Measurements from ENCODE around the gene KCTD1. TPM values are rescaled to one million over a fixed set of nuclear protein-coding genes. Genes with fewer than 3 reads are reported as not detected.

The KCTD1 gene
- total and polyA plus RNA-seq, 4 donors: 0.78 to 2.9 (median 2.0) TPM

GRCh38 chr18:26524504-26525351 is 23.6 kb downstream of the KCTD1 start:
- TF ChIP-seq RAD21 (IDR thresholded peaks at IDR 0.05) (no peak), FOXA2 (IDR thresholded peaks at IDR 0.05) (no peak), HNF4G (IDR thresholded peaks at IDR 0.05) (no peak), YY1 (IDR thresholded peaks at IDR 0.05) (no peak), GABPA (IDR thresholded peaks at IDR 0.05 in 1 of 2, conservative IDR thresholded peaks at IDR 0.05 in 1 of 2) (no peak), JUND (IDR thresholded peaks at IDR 0.05) (no peak), ZBTB33 (IDR thresholded peaks at IDR 0.05) (no peak), NR2F2 (IDR thresholded peaks at IDR 0.05) (no peak), MAX (IDR thresholded peaks at IDR 0.05) (no peak)

GRCh38 chr18:26524002-26524401 is 24.4 kb downstream of the KCTD1 start:
- Histone ChIP-seq H3K27ac (ENCODE audit: low read depth in 1 of 2, low read length in 2 of 2) (no peak overlapping the region), H3K36me3 (ENCODE audit: control insufficient read depth in 4 of 4, insufficient read depth in 3 of 4, low read depth in 1 of 4, low read length in 3 of 4) (no peaks in the 10 kb centered on the region), H3K9ac (ENCODE audit: low read depth in 1 of 2, low read length in 2 of 2) (no peak overlapping the region), H3K27me3 (ENCODE audit: control insufficient read depth in 4 of 4, insufficient read depth in 4 of 4, low read length in 3 of 4) (no peaks in the 10 kb centered on the region), H3K4me1 (ENCODE audit: control insufficient read depth in 4 of 4, insufficient read depth in 4 of 4, low read length in 3 of 4) (no peaks in the 10 kb centered on the region), H3K4me3 (ENCODE audit: low read depth in 1 of 3, low read length in 3 of 3) (no peak overlapping the region), H3K9me3 (ENCODE audit: control insufficient read depth in 4 of 4, low read length in 3 of 4) (no peaks in the 10 kb centered on the region)
- 100% methylated on average over 2 of the region's 2 CpGs for WGBS
- no peak for TF ChIP-seq FOXA2 (IDR thresholded peaks at IDR 0.05)
- no peak for TF ChIP-seq RXRA (IDR thresholded peaks at IDR 0.05)
- TF ChIP-seq ATF3 (IDR thresholded peaks at IDR 0.05): no peak
- no peak for TF ChIP-seq NR2F2 (IDR thresholded peaks at IDR 0.05)
- no peak for TF ChIP-seq FOXA1 (IDR thresholded peaks at IDR 0.05)
- TF ChIP-seq ZBTB33 (IDR thresholded peaks at IDR 0.05): no peak
- TF ChIP-seq HNF4A (conservative IDR thresholded peaks at IDR 0.05): no peak
- TF ChIP-seq EGR1 (IDR thresholded peaks at IDR 0.05; ENCODE audit: low read depth in 2 of 2): no peak
- TF ChIP-seq TAF1 (conservative IDR thresholded peaks at IDR 0.05): no peak
- TF ChIP-seq SP1 (IDR thresholded peaks at IDR 0.05): no peak
- TF ChIP-seq RAD21 (IDR thresholded peaks at IDR 0.05): no peak
- DNase-seq (ENCODE audit: low spot score): no peak

More at GRCh38 chr18:26524504-26525351, 23.6 kb downstream of the KCTD1 start:
- Histone ChIP-seq H3K27me3 (ENCODE audit: control insufficient read depth in 4 of 4, insufficient read depth in 4 of 4, low read length in 3 of 4) (no peaks in the 10 kb centered on the region), H3K9ac (ENCODE audit: low read depth in 1 of 2, low read length in 2 of 2) (no peak overlapping the region), H3K27ac (ENCODE audit: low read depth in 1 of 2, low read length in 2 of 2) (no peak overlapping the region), H3K4me1 (ENCODE audit: control insufficient read depth in 4 of 4, insufficient read depth in 4 of 4, low read length in 3 of 4) (no peaks in the 10 kb centered on the region), H3K9me3 (ENCODE audit: control insufficient read depth in 4 of 4, low read length in 3 of 4) (no peaks in the 10 kb centered on the region), H3K36me3 (ENCODE audit: control insufficient read depth in 4 of 4, insufficient read depth in 3 of 4, low read depth in 1 of 4, low read length in 3 of 4) (no peaks in the 10 kb centered on the region), H3K4me3 (ENCODE audit: low read depth in 1 of 3, low read length in 3 of 3) (no peak overlapping the region)
- no peak for DNase-seq (ENCODE audit: low spot score)
- WGBS: 78% methylated on average over 4 of the region's 4 CpGs
